NOMO-1 (cell line): ENCODE data around the gene GRK6.
"Not testable (repeated sequence)": the region's sequence is repeated elsewhere in the genome, so short reads cannot be mapped to it uniquely, and the experiment has no call there.

Experiments
- DNase-seq, 2 experiments: peaks; one replicate each; lab custom pipeline; 2025; ENCODE audit not compliant: unreplicated experiment in 2 of 2; lab: John Stamatoyannopoulos, UW

Gene GRK6

DNA sequence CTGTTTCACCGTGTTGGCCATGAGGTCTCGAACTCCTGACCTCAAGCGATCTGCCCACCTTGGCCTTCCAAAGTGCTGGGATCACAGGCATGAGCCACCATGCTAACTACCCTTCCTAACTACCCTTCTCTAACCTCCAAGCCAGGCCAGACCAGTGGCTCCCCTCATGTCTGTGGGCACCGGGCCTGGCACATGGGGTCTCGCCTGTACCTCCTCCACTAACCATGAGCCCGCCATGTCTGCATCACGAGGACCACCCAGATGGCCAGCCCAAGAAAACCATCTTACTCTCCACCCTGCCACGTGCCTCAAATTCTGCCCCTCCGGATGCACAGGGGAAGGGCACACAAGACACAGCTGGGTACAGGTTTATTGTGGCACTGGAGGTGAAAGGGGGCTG is 56.6 kb downstream of the GRK6 start:
- DNase-seq: no peak

GRCh38 chr5:177483994-177484901 is 57.8 kb downstream of the GRK6 start:
- DNase-seq: no peak

GRCh38 chr5:177484902-177485549 is 58.5 kb downstream of the GRK6 start:
- DNase-seq: no peak

- DNase-seq: not testable (repeated sequence)
These were observed 59.3 kb downstream of the GRK6 start for GRCh38 chr5:177485753-177486152.

- no peak for DNase-seq
These were observed 59.8 kb downstream of the GRK6 start for GRCh38 chr5:177486256-177486655.

DNA sequence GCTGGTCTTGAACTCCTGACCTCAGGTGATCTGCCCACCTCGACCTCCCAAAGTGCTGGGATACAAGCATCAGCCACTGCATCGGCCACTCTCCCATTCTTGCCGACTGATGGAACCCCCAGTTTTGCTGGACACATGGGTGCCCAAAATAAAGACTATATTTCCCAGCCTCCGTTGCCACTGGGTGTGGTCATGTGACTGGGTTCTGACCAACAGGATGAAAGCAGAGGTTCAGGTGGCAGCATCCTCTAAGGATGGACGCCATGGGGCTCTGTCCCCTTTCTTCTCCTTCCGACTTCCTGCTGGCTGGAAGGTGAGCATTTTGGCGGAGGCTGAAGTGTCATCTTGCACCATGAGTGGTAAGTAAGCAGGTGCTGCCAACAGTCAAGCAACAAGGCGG is 60.7 kb downstream of the GRK6 start:
- no peak for DNase-seq

DNA sequence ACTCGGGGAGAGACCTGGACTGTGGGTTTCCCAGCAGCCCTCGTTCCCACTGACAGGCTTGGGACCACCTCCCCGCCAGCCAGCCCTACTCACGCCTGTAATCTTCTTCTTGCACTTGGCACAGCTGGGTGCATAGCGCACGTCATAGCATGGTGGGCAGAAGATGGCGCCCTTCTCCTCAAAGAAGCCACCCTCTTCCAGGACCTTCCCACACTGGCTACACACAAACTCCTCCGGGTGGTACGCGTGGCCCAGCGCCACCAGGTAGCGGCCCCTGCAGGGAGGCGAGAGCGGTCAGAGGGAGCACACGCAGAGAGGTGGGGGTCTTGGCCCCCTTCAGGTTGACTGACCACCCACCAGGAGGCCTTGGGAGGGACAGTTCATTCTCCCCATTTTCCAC is 61.5 kb downstream of the GRK6 start:
- no peak for DNase-seq

- no peak for DNase-seq
These were observed 62.7 kb downstream of the GRK6 start for GRCh38 chr5:177489119-177489716.

DNA sequence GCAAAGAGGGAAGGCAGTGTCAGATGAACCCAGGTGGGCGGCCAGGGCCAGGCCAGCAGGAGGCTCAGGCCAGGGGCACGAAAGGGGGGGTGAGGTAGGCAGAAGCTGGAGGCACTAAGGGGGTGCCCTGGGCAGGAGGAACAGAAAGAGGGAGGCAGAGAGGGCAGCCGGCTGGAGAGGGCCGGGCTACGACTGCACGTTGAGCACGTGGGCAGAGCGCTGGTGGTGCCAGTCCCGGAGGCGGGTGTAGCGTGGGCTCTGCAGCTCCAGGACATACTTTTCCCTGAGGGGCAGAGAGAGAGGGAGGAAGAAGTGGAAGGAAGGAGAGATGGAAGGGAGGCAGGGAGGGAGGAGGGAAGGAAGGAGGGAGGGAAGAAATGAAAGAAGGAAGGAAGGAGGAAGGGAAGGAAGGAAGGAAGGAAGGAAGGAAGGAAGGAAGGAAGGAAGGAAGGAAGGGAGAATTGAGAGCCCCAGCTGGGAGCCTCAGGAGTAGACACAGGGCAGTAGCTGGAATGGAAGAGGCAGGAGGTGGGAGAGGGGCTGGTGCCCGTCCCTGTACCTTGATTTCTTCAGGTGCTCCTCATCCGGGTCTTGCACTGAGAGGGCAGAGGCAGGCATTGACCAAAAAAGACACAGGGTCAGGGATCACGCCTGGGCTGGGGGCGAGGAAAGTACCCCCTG is 64.0 kb downstream of the GRK6 start:
- DNase-seq: no peak

DNA sequence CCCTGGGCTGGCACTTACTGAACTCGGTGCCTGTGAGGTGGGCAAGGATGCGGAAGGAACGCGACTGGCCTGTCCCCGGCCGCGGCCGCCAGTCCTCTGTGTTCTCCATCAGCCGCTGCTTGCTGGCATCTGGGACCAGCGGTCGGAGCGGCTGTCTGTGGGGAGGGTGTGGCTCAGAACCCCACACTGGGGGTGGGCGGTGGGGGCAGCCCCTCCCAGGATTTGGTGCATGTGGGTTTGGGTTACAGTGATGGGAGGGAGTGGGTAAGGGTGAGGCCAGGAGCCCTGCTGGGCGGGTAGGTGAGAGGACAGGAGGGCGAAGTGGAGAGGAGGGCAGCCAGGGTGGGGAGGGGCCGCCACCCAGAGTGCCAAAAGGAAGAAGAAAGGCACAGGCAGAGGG is 64.5 kb downstream of the GRK6 start:
- no peak for DNase-seq

GRCh38 chr5:177491429-177491945 is 65.0 kb downstream of the GRK6 start:
- no peak for DNase-seq

- no peak for DNase-seq
These were observed 65.7 kb downstream of the GRK6 start for GRCh38 chr5:177491983-177492746.
